Esophagus muscularis mucosa (tissue), 4 donors: ENCODE data around the gene ASF1B. TPM values are rescaled to one million over a fixed set of nuclear protein-coding genes. Genes with fewer than 3 reads are reported as not detected.
A peak's percentile ranks its signal among the peaks of the same experiment; 100 is the strongest.

Experiments used
- DNase-seq: peaks from one replicate; pipeline ENCODE4 v3.0.0-alpha.2; 2017; ENCODE audit errors: extremely low spot score
- H3K27ac ChIP-seq, 4 donors: fragments of 200-600 bp; sonication (generic); replicated peaks in 1 of 4; 1 replicate in 3 of 4; 2 replicates in 1 of 4; pipeline ENCODE4 v1.5.1; 2016 to 2019; ENCODE audit warnings: mild to moderate bottlenecking in 1 of 4
- H3K27me3 ChIP-seq, 4 donors: fragments of 200-600 bp; sonication (generic); one replicate each; pipeline versions ENCODE4 v1.5.1 to v1.6.0; 2016 to 2019
- H3K36me3 ChIP-seq, 4 donors: fragments of 200-600 bp; sonication (generic); one replicate each; pipeline ENCODE4 v1.5.1; 2016 to 2019
- H3K4me1 ChIP-seq, 4 donors: fragments of 200-600 bp; sonication (generic); one replicate each; pipeline ENCODE4 v1.5.1; 2016 to 2019
- H3K4me3 ChIP-seq, 4 donors: fragments of 200-600 bp; sonication (generic); 1 replicate in 2 of 4; 2 replicates in 2 of 4; pipeline ENCODE4 v1.5.1; 2016 to 2019; ENCODE audit warnings: mild to moderate bottlenecking in 4 of 4, moderate library complexity in 1 of 4
- H3K9me3 ChIP-seq, 4 donors: fragments of 200-600 bp; sonication (generic); 1 replicate in 3 of 4; 2 replicates in 1 of 4; pipeline ENCODE4 v1.5.1; 2016 to 2019
- CTCF ChIP-seq, 3 experiments: fragments of 200-600 bp in 2 of 3; fragments of 450-650 bp in 1 of 3; sonication (generic) in 2 of 3; IDR thresholded peaks; one replicate each; pipeline ENCODE4 v1.5.1; 2017 to 2019; ENCODE audit warnings: antibody characterized with exemption in 3 of 3, mild to moderate bottlenecking in 2 of 3, moderate library complexity in 1 of 3
- EP300 ChIP-seq: sonication (generic); formaldehyde crosslinking; IDR thresholded peaks from one replicate; pipeline ENCODE4 v1.6.1; 2017; ENCODE audit warnings: antibody characterized with exemption
- POLR2A ChIP-seq: fragments of 450-650 bp; IDR thresholded peaks from one replicate; pipeline ENCODE4 v1.6.1; 2017; ENCODE audit warnings: antibody characterized with exemption, moderate library complexity, mild to moderate bottlenecking, low read depth
- POLR2AphosphoS5 ChIP-seq, 2 donors: sonication (generic); formaldehyde crosslinking; IDR thresholded peaks; one replicate each; pipeline ENCODE4 v1.6.1; 2017; ENCODE audit warnings: antibody characterized with exemption in 2 of 2
- WGBS: methylation state at CpG from one replicate; pipeline ENCODE4 v1.1.5; 2018; 5-methylcytosine and 5-hydroxymethylcytosine counted together
- intact Hi-C: fragments of 100-400 bp; cut with DNase I; formaldehyde crosslinking; loops from one replicate; pipeline ENCODE4 v1.15.1; 2023
- total RNA-seq, 4 donors: library from RNA; depleted of rRNA; stranded (reverse); fragments of >200 nt; gene quantifications; one replicate each; pipeline versions ENCODE4 v1.1.0 to v1.2.1, GENCODE V29; 2016

ASF1B gene
- total RNA-seq, 4 donors from 2014 or later = 0.63 to 1.3 (median 0.65) TPM; not detected in 1

GRCh38 chr19:14110650-14111049 is 25.7 kb downstream of the ASF1B start:
- peaks cover 62 to 86% (median 81%) of the 10 kb centered on the region in 4 donors for H3K4me1 ChIP-seq
- intact Hi-C loops = no loop called here
- H3K4me3 ChIP-seq = no peak overlapping the region
- 53% methylated on average over 2 of the region's 2 CpGs for WGBS
- no peak for DNase-seq
- H3K27me3 ChIP-seq = no peaks in the 10 kb centered on the region
- H3K36me3 ChIP-seq = peaks cover 15 to 21% (median 19%) of the 10 kb centered on the region in 4 donors
- H3K9me3 ChIP-seq = no peaks in the 10 kb centered on the region
- H3K27ac ChIP-seq = peak overlapping the region in 1 of 4 donors; percentile 98
- no peak for TF ChIP-seq POLR2AphosphoS5 (IDR thresholded peaks at IDR 0.05)
- TF ChIP-seq CTCF (IDR thresholded peaks at IDR 0.05) = no peak
- TF ChIP-seq EP300 = no peak
- no peak for TF ChIP-seq POLR2A

- no peaks in the 10 kb centered on the region for H3K9me3 ChIP-seq
- WGBS = 65% methylated on average over 8 of the region's 23 CpGs
- peak overlapping the region in 1 of 4 donors; percentile 14 for H3K4me3 ChIP-seq
- intact Hi-C loops = no loop called here
- no peaks in the 10 kb centered on the region for H3K27me3 ChIP-seq
- no peak for TF ChIP-seq POLR2A
- peak; percentile 8 to 30 for TF ChIP-seq POLR2AphosphoS5 (IDR thresholded peaks at IDR 0.05)
- no peak for TF ChIP-seq EP300
- no peak for TF ChIP-seq CTCF (IDR thresholded peaks at IDR 0.05)
- H3K4me1 ChIP-seq = peaks cover 41 to 58% (median 53%) of the 10 kb centered on the region in 4 donors
- H3K27ac ChIP-seq = peak overlapping the region; percentile 79 to 86 (median 84)
- peaks cover 30 to 48% (median 44%) of the 10 kb centered on the region in 4 donors for H3K36me3 ChIP-seq
- DNase-seq = no peak
Observed at GRCh38 chr19:14107581-14108461, 28.6 kb downstream of the ASF1B start.

GRCh38 chr19:14106840-14107239 is 29.5 kb downstream of the ASF1B start:
- Histone ChIP-seq H3K36me3 (peaks cover 40 to 58% (median 54%) of the 10 kb centered on the region in 4 donors), H3K4me3 (no peak overlapping the region), H3K27me3 (no peaks in the 10 kb centered on the region), H3K9me3 (no peaks in the 10 kb centered on the region), H3K27ac (peak overlapping the region; percentile 79 to 86 (median 84)), H3K4me1 (peaks cover 38 to 48% (median 46%) of the 10 kb centered on the region in 4 donors)
- DNase-seq = no peak
- TF ChIP-seq POLR2AphosphoS5 (IDR thresholded peaks at IDR 0.05) (no peak), POLR2A (no peak), EP300 (no peak), CTCF (IDR thresholded peaks at IDR 0.05) (no peak)
- 85% methylated on average over 10 of the region's 16 CpGs for WGBS
- intact Hi-C loops = no loop called here

GRCh38 chr19:14105680-14106079 is 30.7 kb downstream of the ASF1B start:
- no peak for DNase-seq
- no peak for TF ChIP-seq CTCF (IDR thresholded peaks at IDR 0.05)
- no peak for TF ChIP-seq POLR2A
- no peak for TF ChIP-seq POLR2AphosphoS5 (IDR thresholded peaks at IDR 0.05)
- no peak for TF ChIP-seq EP300
- H3K9me3 ChIP-seq = no peaks in the 10 kb centered on the region
- 84% methylated on average over 8 of the region's 8 CpGs for WGBS
- no peaks in the 10 kb centered on the region for H3K27me3 ChIP-seq
- intact Hi-C loops = no loop called here
- peaks cover 51 to 69% (median 66%) of the 10 kb centered on the region in 4 donors for H3K36me3 ChIP-seq
- peak overlapping the region in 2 of 4 donors; percentile 79 to 82 for H3K27ac ChIP-seq
- H3K4me1 ChIP-seq = peaks cover 34 to 36% (median 36%) of the 10 kb centered on the region in 4 donors
- H3K4me3 ChIP-seq = no peak overlapping the region
